Measurements from ENCODE around the gene SLCO3A1.

Gene SLCO3A1

GRCh38 chr15:91917686-91918360 is 64.3 kb downstream of the SLCO3A1 start (continued):
- TF ChIP-seq ZBTB10 (tag by site-specific recombination; IDR thresholded peaks at IDR 0.05) = no peak
- TF ChIP-seq ZNF596 (tag by site-specific recombination; IDR thresholded peaks at IDR 0.05) = no peak
- no peak for TF ChIP-seq ZNF18 (tag by site-specific recombination; IDR thresholded peaks at IDR 0.05)
- TF ChIP-seq ZFP37 (tag by site-specific recombination; IDR thresholded peaks at IDR 0.05) = no peak

- TF ChIP-seq YY2 (tag by site-specific recombination; IDR thresholded peaks at IDR 0.05) (no peak), ZNF239 (tag by site-specific recombination; IDR thresholded peaks at IDR 0.05) (no peak), OVOL3 (tag by site-specific recombination; IDR thresholded peaks at IDR 0.05) (no peak), ZNF629 (tag by site-specific recombination; IDR thresholded peaks at IDR 0.05) (no peak), ZSCAN30 (tag by site-specific recombination; IDR thresholded peaks at IDR 0.05) (no peak), GLI4 (tag by site-specific recombination; IDR thresholded peaks at IDR 0.05) (no peak), ZBTB21 (tag by site-specific recombination; IDR thresholded peaks at IDR 0.05) (no peak), ZNF530 (tag by site-specific recombination; IDR thresholded peaks at IDR 0.05; ENCODE audit: low read depth) (no peak), KLF9 (tag by site-specific recombination; IDR thresholded peaks at IDR 0.05; ENCODE audit: low read depth) (no peak), KLF8 (tag by site-specific recombination; IDR thresholded peaks at IDR 0.05) (no peak), ZSCAN16 (tag by site-specific recombination; IDR thresholded peaks at IDR 0.05) (no peak), ZXDB (tag by site-specific recombination; IDR thresholded peaks at IDR 0.05) (no peak), ZNF664 (tag by site-specific recombination; IDR thresholded peaks at IDR 0.05) (no peak), ZNF37A (tag by site-specific recombination; IDR thresholded peaks at IDR 0.05) (no peak), WT1 (tag by site-specific recombination; IDR thresholded peaks at IDR 0.05) (no peak), ZNF830 (tag by site-specific recombination; IDR thresholded peaks at IDR 0.05; ENCODE audit: low read depth) (no peak), ZSCAN5A (tag by site-specific recombination; IDR thresholded peaks at IDR 0.05) (no peak), ZNF350 (tag by site-specific recombination; IDR thresholded peaks at IDR 0.05) (no peak)
- POLR2A ChIA-PET = no interaction called here
Observed at GRCh38 chr15:91919014-91919534, 65.6 kb downstream of the SLCO3A1 start.

More at GRCh38 chr15:91919014-91919534, 65.6 kb downstream of the SLCO3A1 start:
- Histone ChIP-seq H3K4me1 (ENCODE audit: control insufficient read depth, insufficient read depth, low read length) (peaks cover 29% of the 10 kb centered on the region), H3K9me3 (ENCODE audit: control insufficient read depth, insufficient read depth, low read depth, low read length) (no peaks in the 10 kb centered on the region), H3K36me3 (ENCODE audit: control insufficient read depth in 2 of 2, insufficient read depth in 1 of 2, low read length in 2 of 2) (no peaks in the 10 kb centered on the region), H3K27ac (ENCODE audit: extremely low read depth, low read depth, low read length) (no peak overlapping the region), H3K4me3 (ENCODE audit: low read depth, low read length) (no peak overlapping the region)
- CTCF ChIA-PET = interaction anchor here (1.3 kb wide), 1 partner anchor 213 kb away, joined by 4 read pairs; no protein-coding TSS in a partner anchor
